ENCODE measurements around the gene DMC1. TPM values are rescaled to one million over a fixed set of nuclear protein-coding genes. Genes with fewer than 3 reads are reported as not detected.

DMC1 gene
- total and polyA plus RNA-seq, 2 donors (not counting 3 experiments of a cell fraction or from before 2014, with no cell fraction given), result 0.22 to 0.91 TPM

DNA sequence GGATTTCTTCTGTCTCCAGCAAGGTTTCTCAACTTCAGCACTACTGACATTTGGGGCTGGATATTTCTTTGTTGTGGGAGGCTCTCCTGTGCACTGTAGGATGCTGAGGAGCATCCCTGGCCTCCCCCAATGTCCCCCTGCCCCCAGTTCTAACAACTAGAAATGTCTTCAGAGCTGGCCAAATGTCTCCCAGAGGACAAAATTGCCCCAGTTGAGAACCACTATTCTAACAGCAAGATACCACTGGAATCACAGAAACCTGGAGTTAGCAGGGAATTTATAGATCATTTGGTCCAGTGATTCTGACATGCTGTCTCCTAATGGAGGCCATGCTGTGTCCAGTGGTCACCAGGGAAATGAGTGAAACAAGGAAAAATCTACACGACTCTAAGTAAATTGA, 32.2 kb upstream of the DMC1 start:
- intact Hi-C loops (cut with micrococcal nuclease), result no loop called here
- H3K4me1 ChIP-seq (ENCODE audit: control insufficient read depth, extremely low read depth, insufficient read depth, low read length), result peaks cover 3% of the 10 kb centered on the region
- H3K27me3 ChIP-seq (ENCODE audit: control insufficient read depth in 2 of 2, insufficient read depth in 2 of 2, low read length in 2 of 2), result no peaks in the 10 kb centered on the region
- no peaks in the 10 kb centered on the region for H3K79me2 ChIP-seq (ENCODE audit: control insufficient read depth, insufficient read depth, low read length)
- ChIA-PET CTCF (no interaction called here), POLR2A (no interaction called here)
- H3K9me1 ChIP-seq (replicated peaks; ENCODE audit: control insufficient read depth, extremely low read depth, insufficient read depth, low read length), result no peaks in the 10 kb centered on the region
- no peaks in the 10 kb centered on the region for H3K9me3 ChIP-seq (replicated peaks; ENCODE audit: control insufficient read depth, insufficient read depth, low read length)
- dilution Hi-C loops (cut with MboI; ENCODE audit: extremely low pct_ligation_motif_present, low sequenced_read_pairs), result no loop called here
- no peak for DNase-seq (ENCODE audit: low read depth, low spot score)
- no TSS peak for BruUV-seq (replicated peaks)
- no peak overlapping the region for H3K27ac ChIP-seq (ENCODE audit: insufficient read depth, low read depth, low read length)
- H3K36me3 ChIP-seq (ENCODE audit: control insufficient read depth in 2 of 2, extremely low read depth in 1 of 2, insufficient read depth in 2 of 2, low read length in 2 of 2), result no peaks in the 10 kb centered on the region
- FAIRE-seq, result no peak
- H3K9ac ChIP-seq (replicated peaks; ENCODE audit: extremely low read depth, insufficient read depth, low read length), result no peak overlapping the region
- no peak overlapping the region for H3K4me2 ChIP-seq (ENCODE audit: insufficient read depth, low read length)
- no peak overlapping the region for H3K4me3 ChIP-seq (replicated peaks in 1 of 3; ENCODE audit: insufficient read depth in 1 of 3, low read depth in 1 of 3, low read length in 3 of 3)
- H4K20me1 ChIP-seq (replicated peaks; ENCODE audit: control insufficient read depth, extremely low read depth, insufficient read depth, low read length), result no peaks in the 10 kb centered on the region
- H2AFZ ChIP-seq (ENCODE audit: low read depth, low read length), result no peak overlapping the region
- TF ChIP-seq FOS (IDR thresholded peaks at IDR 0.05; ENCODE audit: borderline replicate concordance, insufficient read depth, low read length) (no peak), MAX (IDR thresholded peaks at IDR 0.05; ENCODE audit: insufficient read depth, insufficient read length) (no peak), GATA2 (IDR thresholded peaks at IDR 0.05; ENCODE audit: insufficient read depth, insufficient read length, low read depth, low read length) (no peak), MYC (IDR thresholded peaks at IDR 0.05; ENCODE audit: low read depth, low read length) (no peak), POLR2A (IDR thresholded peaks at IDR 0.05; ENCODE audit: low read depth, low read length) (no peak), JUN (IDR thresholded peaks at IDR 0.05; ENCODE audit: borderline replicate concordance, insufficient read depth, insufficient read length, low read depth) (no peak), POLR2AphosphoS5 (IDR thresholded peaks at IDR 0.05; ENCODE audit: insufficient read depth, low read depth, low read length) (no peak), EZH2 (IDR thresholded peaks at IDR 0.05; ENCODE audit: borderline replicate concordance, low read depth, low read length, severe bottlenecking) (no peak)
- TF ChIP-seq, protein P1, sequence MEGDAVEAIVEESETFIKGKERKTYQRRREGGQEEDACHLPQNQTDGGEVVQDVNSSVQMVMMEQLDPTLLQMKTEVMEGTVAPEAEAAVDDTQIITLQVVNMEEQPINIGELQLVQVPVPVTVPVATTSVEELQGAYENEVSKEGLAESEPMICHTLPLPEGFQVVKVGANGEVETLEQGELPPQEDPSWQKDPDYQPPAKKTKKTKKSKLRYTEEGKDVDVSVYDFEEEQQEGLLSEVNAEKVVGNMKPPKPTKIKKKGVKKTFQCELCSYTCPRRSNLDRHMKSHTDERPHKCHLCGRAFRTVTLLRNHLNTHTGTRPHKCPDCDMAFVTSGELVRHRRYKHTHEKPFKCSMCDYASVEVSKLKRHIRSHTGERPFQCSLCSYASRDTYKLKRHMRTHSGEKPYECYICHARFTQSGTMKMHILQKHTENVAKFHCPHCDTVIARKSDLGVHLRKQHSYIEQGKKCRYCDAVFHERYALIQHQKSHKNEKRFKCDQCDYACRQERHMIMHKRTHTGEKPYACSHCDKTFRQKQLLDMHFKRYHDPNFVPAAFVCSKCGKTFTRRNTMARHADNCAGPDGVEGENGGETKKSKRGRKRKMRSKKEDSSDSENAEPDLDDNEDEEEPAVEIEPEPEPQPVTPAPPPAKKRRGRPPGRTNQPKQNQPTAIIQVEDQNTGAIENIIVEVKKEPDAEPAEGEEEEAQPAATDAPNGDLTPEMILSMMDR (IDR thresholded peaks at IDR 0.05; ENCODE audit: extremely low read depth in 1 of 2, insufficient read depth in 1 of 2, low read depth in 1 of 2, low read length in 2 of 2), result no peak

Data from endothelial cell of umbilical vein (primary cell).